ENCODE measurements around the gene ZC3H4.

- TF ChIP-seq CTCF (conservative IDR thresholded peaks at IDR 0.05; ENCODE audit: low read depth in 2 of 2): no peak
- TF ChIP-seq EZH2 (IDR thresholded peaks at IDR 0.05; ENCODE audit: low read depth, unreplicated experiment): no peak
- TF ChIP-seq ETS1 (IDR thresholded peaks at IDR 0.05): no peak
- TF ChIP-seq EZH2phosphoT487 (IDR thresholded peaks at IDR 0.05; ENCODE audit: unreplicated experiment): no peak
- no peak for TF ChIP-seq POLR2AphosphoS5 (IDR thresholded peaks at IDR 0.05; ENCODE audit: low read depth)
- TF ChIP-seq JUNB (IDR thresholded peaks at IDR 0.05; ENCODE audit: unreplicated experiment): no peak
- no peak for TF ChIP-seq STAT1 (IDR thresholded peaks at IDR 0.05; ENCODE audit: unreplicated experiment)
- no peak for TF ChIP-seq ZNF114 (CRISPR knock-in tag; IDR thresholded peaks at IDR 0.05)
- no peak for TF ChIP-seq REST (IDR thresholded peaks at IDR 0.05; ENCODE audit: unreplicated experiment)
These were observed 39.7 kb upstream of the ZC3H4 start for GRCh38 chr19:47153266-47153665.
